HepG2 (cell line): ENCODE data around the gene ARHGEF39. TPM values are rescaled to one million over a fixed set of nuclear protein-coding genes. Genes with fewer than 3 reads are reported as not detected.

Experiments used
- AKAP8 ChIP-seq: sonication (generic); formaldehyde crosslinking; IDR thresholded peaks from 2 replicates; pipeline ENCODE4 v1.5.1; 2020; ENCODE audit warnings: mild to moderate bottlenecking, missing genetic modification reagents
- ARNT2 ChIP-seq: sonication (generic); formaldehyde crosslinking; IDR thresholded peaks from 2 replicates; pipeline ENCODE4 v1.8.0; 2022; ENCODE audit warnings: mild to moderate bottlenecking, low read depth, missing genetic modification reagents, moderate library complexity
- CAMTA2 ChIP-seq: sonication (generic); formaldehyde crosslinking; IDR thresholded peaks from 2 replicates; pipeline ENCODE4 v1.4.0; 2020; ENCODE audit warnings: mild to moderate bottlenecking, missing genetic modification reagents, borderline replicate concordance
- CCAR2 ChIP-seq: fragments of 200-400 bp; formaldehyde crosslinking; optimal IDR thresholded peaks from 2 replicates; pipeline ENCODE3; 2018; ENCODE audit warnings: low read depth, mild to moderate bottlenecking, low read length, moderate library complexity
- EED ChIP-seq: sonication (generic); formaldehyde crosslinking; IDR thresholded peaks from 2 replicates; pipeline ENCODE4 v1.5.0; 2020; ENCODE audit warnings: mild to moderate bottlenecking, missing genetic modification reagents
- ELF3 ChIP-seq: IDR thresholded peaks from 2 replicates; pipeline ENCODE4 v1.6.1; 2016; ENCODE audit warnings: missing genetic modification reagents, missing compliant biosample characterization
- GATA4 ChIP-seq: sonication (generic); IDR thresholded peaks from 2 replicates; pipeline ENCODE4 v1.6.1; 2016; ENCODE audit warnings: antibody characterized with exemption, low read depth, borderline replicate concordance
- NBN ChIP-seq: fragments of 450-650 bp; conservative IDR thresholded peaks from 2 replicates; pipeline ENCODE4 v1.6.1; 2017
- NFKB2 ChIP-seq: sonication (generic); formaldehyde crosslinking; IDR thresholded peaks from 2 replicates; pipeline ENCODE4 v1.4.0; 2020; ENCODE audit warnings: missing genetic modification reagents, borderline replicate concordance
- SATB2 ChIP-seq: sonication (generic); formaldehyde crosslinking; IDR thresholded peaks from 2 replicates; pipeline ENCODE4 v1.5.0; 2020; ENCODE audit warnings: missing genetic modification reagents
- TEAD2 ChIP-seq: sonication (generic); formaldehyde crosslinking; IDR thresholded peaks from 2 replicates; pipeline ENCODE4 v1.9.0; 2021; ENCODE audit warnings: missing genetic modification reagents
- ZBTB3 ChIP-seq: sonication (generic); formaldehyde crosslinking; IDR thresholded peaks from 2 replicates; pipeline ENCODE4 v1.4.0; 2020; ENCODE audit warnings: low read depth, mild to moderate bottlenecking, moderate library complexity, missing genetic modification reagents, borderline replicate concordance
- ZFP36L2 ChIP-seq: sonication (generic); formaldehyde crosslinking; IDR thresholded peaks from 2 replicates; pipeline ENCODE4 v1.4.0; 2020; ENCODE audit warnings: missing genetic modification reagents
- ZNF616 ChIP-seq: sonication (generic); formaldehyde crosslinking; IDR thresholded peaks from 2 replicates; pipeline ENCODE4 v1.5.0; 2020; ENCODE audit warnings: low read depth, mild to moderate bottlenecking, missing genetic modification reagents
- ZNF670 ChIP-seq: sonication (generic); formaldehyde crosslinking; IDR thresholded peaks from 2 replicates; pipeline ENCODE4 v1.8.0; 2022; ENCODE audit warnings: mild to moderate bottlenecking, missing genetic modification reagents, borderline replicate concordance
- ZNF724P ChIP-seq: sonication (generic); formaldehyde crosslinking; IDR thresholded peaks from 2 replicates; pipeline ENCODE4 v1.8.0; 2022; ENCODE audit warnings: missing genetic modification reagents, borderline replicate concordance
- ZNF746 ChIP-seq: sonication (generic); formaldehyde crosslinking; IDR thresholded peaks from 2 replicates; pipeline ENCODE4 v1.8.0; 2022; ENCODE audit warnings: mild to moderate bottlenecking, missing genetic modification reagents
- polyA plus RNA-seq, 8 experiments: library from polyadenylated mRNA; depleted of rRNA in 3 of 8; stranded (reverse) in 7 of 8; unstranded in 1 of 8; fragments of >200 nt; fragmentation: Illumina TruSeq in 4 of 8; extraction: Trizol in 4 of 8; gene quantifications; 2 replicates each; pipeline versions ENCODE4 v1.2.1 to v1.2.3, GENCODE V29; 2011 to 2016; ENCODE audit warnings: low read depth in 4 of 8, missing spikeins in 1 of 8, mixed read lengths in 1 of 8; ENCODE audit not compliant: insufficient read depth in 1 of 8
- total RNA-seq, 5 experiments: library from RNA; depleted of rRNA; stranded (reverse); fragments of >200 nt; fragmentation: Illumina TruSeq; extraction: Trizol; gene quantifications; 2 replicates each; pipeline ENCODE4 v1.2.3, GENCODE V29; 2016; ENCODE audit warnings: low read depth in 1 of 5
- TF ChIP-seq, protein P1 (sequence below): sonication (generic); formaldehyde crosslinking; IDR thresholded peaks from 2 replicates; pipeline ENCODE4 v1.4.0; 2020; ENCODE audit warnings: mild to moderate bottlenecking, missing genetic modification reagents
- TF ChIP-seq, protein P2 (sequence below): sonication (generic); formaldehyde crosslinking; IDR thresholded peaks from 2 replicates; pipeline ENCODE4 v1.5.1; 2020; ENCODE audit warnings: missing genetic modification reagents, mild to moderate bottlenecking, borderline replicate concordance
- TF ChIP-seq, protein P3 (sequence below): sonication (generic); formaldehyde crosslinking; IDR thresholded peaks from 2 replicates; pipeline ENCODE4 v1.4.0; 2020; ENCODE audit warnings: mild to moderate bottlenecking, low read depth, missing genetic modification reagents
- TF ChIP-seq, protein P4 (sequence below): sonication (generic); formaldehyde crosslinking; IDR thresholded peaks from 2 replicates; pipeline ENCODE4 v1.8.0; 2022; ENCODE audit warnings: mild to moderate bottlenecking, missing genetic modification reagents, borderline replicate concordance

Gene ARHGEF39
- total and polyA plus RNA-seq, 2 of the 13 experiments (the other 11 are each of a cell fraction or from before 2014, with no cell fraction given): 11.2 to 12.3 TPM

DNA sequence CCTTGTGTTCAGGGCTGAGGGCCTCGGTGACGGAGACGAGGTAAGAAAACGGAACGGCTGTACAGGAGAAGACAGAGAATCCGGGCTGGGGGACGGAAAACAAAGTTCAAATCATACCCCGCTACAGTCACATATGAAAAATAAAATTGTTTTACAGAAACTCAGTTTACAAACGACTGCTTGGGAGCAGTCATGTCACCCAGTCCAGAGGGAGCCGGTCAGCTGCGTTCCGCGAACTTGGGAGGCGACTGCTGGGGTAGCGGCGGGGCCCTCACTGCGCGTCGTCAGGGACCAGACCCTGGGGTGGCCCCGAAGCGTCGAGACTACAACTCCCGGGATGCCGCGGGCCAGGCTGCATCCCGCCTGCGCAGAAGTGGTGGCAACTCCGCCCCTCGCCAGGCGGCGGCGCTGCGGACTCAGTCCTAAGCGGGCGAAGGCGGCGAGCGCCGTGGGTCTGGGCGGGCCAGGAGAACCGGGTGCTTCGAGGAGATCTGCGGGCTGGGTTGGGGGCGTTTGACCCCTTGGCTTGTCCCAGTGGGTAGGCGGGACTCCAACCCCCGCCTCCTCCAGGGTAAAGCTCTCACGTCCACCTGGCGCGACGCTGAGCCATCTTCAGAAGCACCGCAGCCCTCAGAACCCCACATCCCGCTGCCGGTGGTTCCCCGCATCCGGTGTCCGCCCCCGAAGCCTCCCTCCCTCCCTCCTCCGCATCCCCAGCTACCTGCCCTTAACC lies 18.3 kb downstream of the ARHGEF39 start (continued):
- TF ChIP-seq SATB2 (no peak), ZNF670 (CRISPR knock-in tag) (peak; percentile 70; the same call in 1 of the 2 replicates), ZBTB3 (CRISPR knock-in tag) (no peak), ZNF724P (no peak), NFKB2 (CRISPR knock-in tag) (peak; percentile 28; the same call in 1 of the 2 replicates), NBN (no peak), ZNF746 (CRISPR knock-in tag) (peak; percentile 55; the same call in 1 of the 2 replicates), ZNF616 (no peak), TEAD2 (CRISPR knock-in tag) (no peak), EED (CRISPR knock-in tag) (no peak), CCAR2 (no peak), AKAP8 (no peak), CAMTA2 (CRISPR knock-in tag) (no peak), ARNT2 (0 out of 2 replicates have a peak, but pooled peaks have one; percentile 33), ELF3 (CRISPR knock-in tag) (0 out of 2 replicates have a peak, but pooled peaks have one; percentile 30), GATA4 (no peak), ZFP36L2 (no peak)
- TF ChIP-seq, protein P1, sequence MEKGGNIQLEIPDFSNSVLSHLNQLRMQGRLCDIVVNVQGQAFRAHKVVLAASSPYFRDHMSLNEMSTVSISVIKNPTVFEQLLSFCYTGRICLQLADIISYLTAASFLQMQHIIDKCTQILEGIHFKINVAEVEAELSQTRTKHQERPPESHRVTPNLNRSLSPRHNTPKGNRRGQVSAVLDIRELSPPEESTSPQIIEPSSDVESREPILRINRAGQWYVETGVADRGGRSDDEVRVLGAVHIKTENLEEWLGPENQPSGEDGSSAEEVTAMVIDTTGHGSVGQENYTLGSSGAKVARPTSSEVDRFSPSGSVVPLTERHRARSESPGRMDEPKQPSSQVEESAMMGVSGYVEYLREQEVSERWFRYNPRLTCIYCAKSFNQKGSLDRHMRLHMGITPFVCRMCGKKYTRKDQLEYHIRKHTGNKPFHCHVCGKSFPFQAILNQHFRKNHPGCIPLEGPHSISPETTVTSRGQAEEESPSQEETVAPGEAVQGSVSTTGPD: no peak
- TF ChIP-seq, protein P2, sequence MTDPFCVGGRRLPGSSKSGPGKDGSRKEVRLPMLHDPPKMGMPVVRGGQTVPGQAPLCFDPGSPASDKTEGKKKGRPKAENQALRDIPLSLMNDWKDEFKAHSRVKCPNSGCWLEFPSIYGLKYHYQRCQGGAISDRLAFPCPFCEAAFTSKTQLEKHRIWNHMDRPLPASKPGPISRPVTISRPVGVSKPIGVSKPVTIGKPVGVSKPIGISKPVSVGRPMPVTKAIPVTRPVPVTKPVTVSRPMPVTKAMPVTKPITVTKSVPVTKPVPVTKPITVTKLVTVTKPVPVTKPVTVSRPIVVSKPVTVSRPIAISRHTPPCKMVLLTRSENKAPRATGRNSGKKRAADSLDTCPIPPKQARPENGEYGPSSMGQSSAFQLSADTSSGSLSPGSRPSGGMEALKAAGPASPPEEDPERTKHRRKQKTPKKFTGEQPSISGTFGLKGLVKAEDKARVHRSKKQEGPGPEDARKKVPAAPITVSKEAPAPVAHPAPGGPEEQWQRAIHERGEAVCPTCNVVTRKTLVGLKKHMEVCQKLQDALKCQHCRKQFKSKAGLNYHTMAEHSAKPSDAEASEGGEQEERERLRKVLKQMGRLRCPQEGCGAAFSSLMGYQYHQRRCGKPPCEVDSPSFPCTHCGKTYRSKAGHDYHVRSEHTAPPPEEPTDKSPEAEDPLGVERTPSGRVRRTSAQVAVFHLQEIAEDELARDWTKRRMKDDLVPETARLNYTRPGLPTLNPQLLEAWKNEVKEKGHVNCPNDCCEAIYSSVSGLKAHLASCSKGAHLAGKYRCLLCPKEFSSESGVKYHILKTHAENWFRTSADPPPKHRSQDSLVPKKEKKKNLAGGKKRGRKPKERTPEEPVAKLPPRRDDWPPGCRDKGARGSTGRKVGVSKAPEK (CRISPR knock-in tag): no peak
- TF ChIP-seq, protein P3, sequence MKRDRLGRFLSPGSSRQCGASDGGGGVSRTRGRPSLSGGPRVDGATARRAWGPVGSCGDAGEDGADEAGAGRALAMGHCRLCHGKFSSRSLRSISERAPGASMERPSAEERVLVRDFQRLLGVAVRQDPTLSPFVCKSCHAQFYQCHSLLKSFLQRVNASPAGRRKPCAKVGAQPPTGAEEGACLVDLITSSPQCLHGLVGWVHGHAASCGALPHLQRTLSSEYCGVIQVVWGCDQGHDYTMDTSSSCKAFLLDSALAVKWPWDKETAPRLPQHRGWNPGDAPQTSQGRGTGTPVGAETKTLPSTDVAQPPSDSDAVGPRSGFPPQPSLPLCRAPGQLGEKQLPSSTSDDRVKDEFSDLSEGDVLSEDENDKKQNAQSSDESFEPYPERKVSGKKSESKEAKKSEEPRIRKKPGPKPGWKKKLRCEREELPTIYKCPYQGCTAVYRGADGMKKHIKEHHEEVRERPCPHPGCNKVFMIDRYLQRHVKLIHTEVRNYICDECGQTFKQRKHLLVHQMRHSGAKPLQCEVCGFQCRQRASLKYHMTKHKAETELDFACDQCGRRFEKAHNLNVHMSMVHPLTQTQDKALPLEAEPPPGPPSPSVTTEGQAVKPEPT (CRISPR knock-in tag): no peak
- TF ChIP-seq, protein P4, sequence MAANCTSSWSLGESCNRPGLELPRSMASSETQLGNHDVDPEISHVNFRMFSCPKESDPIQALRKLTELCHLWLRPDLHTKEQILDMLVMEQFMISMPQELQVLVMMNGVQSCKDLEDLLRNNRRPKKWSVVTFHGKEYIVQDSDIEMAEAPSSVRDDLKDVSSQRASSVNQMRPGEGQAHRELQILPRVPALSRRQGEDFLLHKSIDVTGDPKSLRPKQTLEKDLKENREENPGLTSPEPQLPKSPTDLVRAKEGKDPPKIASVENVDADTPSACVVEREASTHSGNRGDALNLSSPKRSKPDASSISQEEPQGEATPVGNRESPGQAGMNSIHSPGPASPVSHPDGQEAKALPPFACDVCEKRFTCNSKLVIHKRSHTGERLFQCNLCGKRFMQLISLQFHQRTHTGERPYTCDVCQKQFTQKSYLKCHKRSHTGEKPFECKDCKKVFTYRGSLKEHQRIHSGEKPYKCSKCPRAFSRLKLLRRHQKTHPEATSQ (CRISPR knock-in tag): no peak
